GM21526 (cell line): ENCODE data around the gene KIF12.
"Not testable (repeated sequence)": the region's sequence is repeated elsewhere in the genome, so short reads cannot be mapped to it uniquely, and the experiment has no call there.

ENCODE experiments used
- ATAC-seq: cut with Tn5 transposase; IDR thresholded peaks from one replicate; pipeline ENCODE4 v1.9.1; 2021; ENCODE audit warnings: moderate library complexity; ENCODE audit not compliant: unreplicated experiment, low FRiP score

Gene KIF12

GRCh38 chr9:114098936-114099668 lies at the start of gene KIF12:
TSS of gene KIF12 (minus strand) at chr9:114099292. CDS start at chr9:114099276, 16 bp downstream.
- ATAC-seq: no peak

- ATAC-seq: no peak
These were observed 47.6 kb upstream of the KIF12 start for GRCh38 chr9:114146735-114147134.

- no peak for ATAC-seq
These were observed 44.1 kb upstream of the KIF12 start for GRCh38 chr9:114143234-114143633.

GRCh38 chr9:114141553-114142402 lies 42.7 kb upstream of the KIF12 start:
- no peak for ATAC-seq

GRCh38 chr9:114140850-114141249 lies 41.8 kb upstream of the KIF12 start:
- no peak for ATAC-seq

GRCh38 chr9:114140401-114140800 lies 41.3 kb upstream of the KIF12 start:
- ATAC-seq: no peak

- no peak for ATAC-seq
These were observed 40.0 kb upstream of the KIF12 start for GRCh38 chr9:114139071-114139470.

- ATAC-seq: no peak
These were observed 39.5 kb upstream of the KIF12 start for GRCh38 chr9:114138552-114138971.

- no peak for ATAC-seq
These were observed 38.7 kb upstream of the KIF12 start for GRCh38 chr9:114137831-114138230.

GRCh38 chr9:114134827-114135396 lies 35.8 kb upstream of the KIF12 start:
- no peak for ATAC-seq

GRCh38 chr9:114132550-114132918 lies 33.4 kb upstream of the KIF12 start:
- no peak for ATAC-seq

- no peak for ATAC-seq
These were observed 32.9 kb upstream of the KIF12 start for GRCh38 chr9:114131808-114132549.

GRCh38 chr9:114130624-114131277 lies 31.7 kb upstream of the KIF12 start:
- no peak for ATAC-seq

- ATAC-seq: no peak
These were observed 31.0 kb upstream of the KIF12 start for GRCh38 chr9:114130141-114130540.

GRCh38 chr9:114128759-114129158 lies 29.7 kb upstream of the KIF12 start:
- ATAC-seq: not testable (repeated sequence)

- ATAC-seq: no peak
These were observed 27.4 kb upstream of the KIF12 start for GRCh38 chr9:114126247-114127060.

- no peak for ATAC-seq
These were observed 26.5 kb upstream of the KIF12 start for GRCh38 chr9:114125476-114126013.

GRCh38 chr9:114124666-114125475 lies 25.8 kb upstream of the KIF12 start:
- ATAC-seq: no peak
